A673 (cell line): ENCODE data around the gene NOTCH3.

ENCODE experiments used
- EZH2 ChIP-seq: fragments of 200-600 bp; sonication (generic); IDR thresholded peaks from 2 replicates; pipeline ENCODE4 v1.6.1; 2017; ENCODE audit warnings: borderline replicate concordance, low read depth, mild to moderate bottlenecking, mixed read lengths, antibody characterized with exemption, low read length; ENCODE audit not compliant: poor library complexity, severe bottlenecking
- TF ChIP-seq, protein P1 (sequence below): fragments of 300-800, 200-600 bp; sonication (generic); conservative IDR thresholded peaks from 2 replicates; pipeline ENCODE4 v1.5.1; 2017; ENCODE audit warnings: low read depth, mild to moderate bottlenecking, antibody characterized with exemption, low read length, moderate library complexity, mixed read lengths

DNA sequence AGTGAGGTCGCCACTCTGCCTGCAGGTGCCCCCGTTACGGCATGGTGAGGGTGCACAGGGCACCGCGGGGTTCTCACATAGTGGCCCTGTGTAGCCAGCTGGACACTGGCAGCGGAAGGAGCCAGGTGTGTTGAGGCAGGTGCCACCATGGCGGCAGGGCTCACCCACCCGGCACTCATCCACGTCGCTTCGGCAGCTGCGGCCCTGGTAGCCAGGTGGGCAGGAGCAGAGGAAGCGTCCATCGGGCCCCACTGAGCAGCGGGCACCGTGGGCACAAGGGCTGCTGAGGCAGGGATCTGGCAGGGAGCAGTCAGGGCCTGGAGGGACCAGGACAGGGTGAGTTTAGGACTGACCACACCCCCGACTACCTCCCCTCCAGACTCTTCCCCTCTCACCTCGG is 8.8 kb downstream of the NOTCH3 start:
- TF ChIP-seq, protein P1, sequence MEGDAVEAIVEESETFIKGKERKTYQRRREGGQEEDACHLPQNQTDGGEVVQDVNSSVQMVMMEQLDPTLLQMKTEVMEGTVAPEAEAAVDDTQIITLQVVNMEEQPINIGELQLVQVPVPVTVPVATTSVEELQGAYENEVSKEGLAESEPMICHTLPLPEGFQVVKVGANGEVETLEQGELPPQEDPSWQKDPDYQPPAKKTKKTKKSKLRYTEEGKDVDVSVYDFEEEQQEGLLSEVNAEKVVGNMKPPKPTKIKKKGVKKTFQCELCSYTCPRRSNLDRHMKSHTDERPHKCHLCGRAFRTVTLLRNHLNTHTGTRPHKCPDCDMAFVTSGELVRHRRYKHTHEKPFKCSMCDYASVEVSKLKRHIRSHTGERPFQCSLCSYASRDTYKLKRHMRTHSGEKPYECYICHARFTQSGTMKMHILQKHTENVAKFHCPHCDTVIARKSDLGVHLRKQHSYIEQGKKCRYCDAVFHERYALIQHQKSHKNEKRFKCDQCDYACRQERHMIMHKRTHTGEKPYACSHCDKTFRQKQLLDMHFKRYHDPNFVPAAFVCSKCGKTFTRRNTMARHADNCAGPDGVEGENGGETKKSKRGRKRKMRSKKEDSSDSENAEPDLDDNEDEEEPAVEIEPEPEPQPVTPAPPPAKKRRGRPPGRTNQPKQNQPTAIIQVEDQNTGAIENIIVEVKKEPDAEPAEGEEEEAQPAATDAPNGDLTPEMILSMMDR, result no peak
- TF ChIP-seq EZH2, result no peak
